Measurements from ENCODE around the gene CYP1A1. TPM values are rescaled to one million over a fixed set of nuclear protein-coding genes. Genes with fewer than 3 reads are reported as not detected.
A peak's percentile ranks its signal among the peaks of the same experiment; 100 is the strongest.

CYP1A1 gene
- total and polyA plus RNA-seq, 2 of the 13 experiments (the other 11 are each of a cell fraction or from before 2014, with no cell fraction given), result 7.9 to 8.0 TPM

GRCh38 chr15:74725845-74726773 is 781 bp upstream of the CYP1A1 start (continued):
- TF ChIP-seq, protein P1, sequence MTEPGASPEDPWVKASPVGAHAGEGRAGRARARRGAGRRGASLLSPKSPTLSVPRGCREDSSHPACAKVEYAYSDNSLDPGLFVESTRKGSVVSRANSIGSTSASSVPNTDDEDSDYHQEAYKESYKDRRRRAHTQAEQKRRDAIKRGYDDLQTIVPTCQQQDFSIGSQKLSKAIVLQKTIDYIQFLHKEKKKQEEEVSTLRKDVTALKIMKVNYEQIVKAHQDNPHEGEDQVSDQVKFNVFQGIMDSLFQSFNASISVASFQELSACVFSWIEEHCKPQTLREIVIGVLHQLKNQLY (CRISPR knock-in tag; IDR thresholded peaks at IDR 0.05), result no peak; the same call in 1 of the 2 replicates
- TF ChIP-seq MIER3 (CRISPR knock-in tag; IDR thresholded peaks at IDR 0.05; ENCODE audit: borderline replicate concordance) (0 out of 2 replicates have a peak, but pooled peaks have one; percentile 14), DNMT1 (CRISPR knock-in tag; IDR thresholded peaks at IDR 0.05) (no peak), SOX6 (IDR thresholded peaks at IDR 0.05) (no peak), SOX6 (CRISPR knock-in tag; IDR thresholded peaks at IDR 0.05) (peak; percentile 51), ZNF792 (CRISPR knock-in tag; IDR thresholded peaks at IDR 0.05) (no peak), ZNF839 (CRISPR knock-in tag; IDR thresholded peaks at IDR 0.05; ENCODE audit: borderline replicate concordance) (no peak), ZNF260 (CRISPR knock-in tag; IDR thresholded peaks at IDR 0.05; ENCODE audit: borderline replicate concordance, low read depth) (no peak), ZMYM2 (CRISPR knock-in tag; IDR thresholded peaks at IDR 0.05) (no peak), ZNF33B (CRISPR knock-in tag; IDR thresholded peaks at IDR 0.05) (no peak), ZFYVE20 (CRISPR knock-in tag; IDR thresholded peaks at IDR 0.05; ENCODE audit: borderline replicate concordance, low read depth) (no peak), ZNF318 (CRISPR knock-in tag; IDR thresholded peaks at IDR 0.05) (no peak), KDM4B (CRISPR knock-in tag; IDR thresholded peaks at IDR 0.05) (no peak), ARNT (IDR thresholded peaks at IDR 0.05) (peak; percentile 96), NFYC (CRISPR knock-in tag; IDR thresholded peaks at IDR 0.05) (no peak)
- TF ChIP-seq, protein P2, sequence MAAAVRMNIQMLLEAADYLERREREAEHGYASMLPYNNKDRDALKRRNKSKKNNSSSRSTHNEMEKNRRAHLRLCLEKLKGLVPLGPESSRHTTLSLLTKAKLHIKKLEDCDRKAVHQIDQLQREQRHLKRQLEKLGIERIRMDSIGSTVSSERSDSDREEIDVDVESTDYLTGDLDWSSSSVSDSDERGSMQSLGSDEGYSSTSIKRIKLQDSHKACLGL (CRISPR knock-in tag; IDR thresholded peaks at IDR 0.05), result no peak
- TF ChIP-seq, protein P3, sequence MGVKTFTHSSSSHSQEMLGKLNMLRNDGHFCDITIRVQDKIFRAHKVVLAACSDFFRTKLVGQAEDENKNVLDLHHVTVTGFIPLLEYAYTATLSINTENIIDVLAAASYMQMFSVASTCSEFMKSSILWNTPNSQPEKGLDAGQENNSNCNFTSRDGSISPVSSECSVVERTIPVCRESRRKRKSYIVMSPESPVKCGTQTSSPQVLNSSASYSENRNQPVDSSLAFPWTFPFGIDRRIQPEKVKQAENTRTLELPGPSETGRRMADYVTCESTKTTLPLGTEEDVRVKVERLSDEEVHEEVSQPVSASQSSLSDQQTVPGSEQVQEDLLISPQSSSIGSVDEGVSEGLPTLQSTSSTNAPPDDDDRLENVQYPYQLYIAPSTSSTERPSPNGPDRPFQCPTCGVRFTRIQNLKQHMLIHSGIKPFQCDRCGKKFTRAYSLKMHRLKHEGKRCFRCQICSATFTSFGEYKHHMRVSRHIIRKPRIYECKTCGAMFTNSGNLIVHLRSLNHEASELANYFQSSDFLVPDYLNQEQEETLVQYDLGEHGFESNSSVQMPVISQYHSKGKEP (CRISPR knock-in tag; IDR thresholded peaks at IDR 0.05), result no peak
